ENCODE data around the gene BRD3OS. TPM values are rescaled to one million over a fixed set of nuclear protein-coding genes. Genes with fewer than 3 reads are reported as not detected.

The BRD3OS gene
- total and polyA plus RNA-seq, 2 donors (not counting 3 experiments of a cell fraction or from before 2014, with no cell fraction given) = 11.9 to 15.4 TPM

- Histone ChIP-seq H3K27me3 (ENCODE audit: control insufficient read depth in 2 of 2, insufficient read depth in 2 of 2, low read length in 2 of 2) (no peaks in the 10 kb centered on the region), H3K4me1 (ENCODE audit: control insufficient read depth, extremely low read depth, insufficient read depth, low read length) (no peaks in the 10 kb centered on the region), H3K9me1 (replicated peaks; ENCODE audit: control insufficient read depth, extremely low read depth, insufficient read depth, low read length) (no peaks in the 10 kb centered on the region), H3K9ac (replicated peaks; ENCODE audit: extremely low read depth, insufficient read depth, low read length) (no peak overlapping the region), H3K4me3 (replicated peaks in 1 of 3; ENCODE audit: insufficient read depth in 1 of 3, low read depth in 1 of 3, low read length in 3 of 3) (no peak overlapping the region), H2AFZ (ENCODE audit: low read depth, low read length) (no peak overlapping the region), H3K9me3 (replicated peaks; ENCODE audit: control insufficient read depth, insufficient read depth, low read length) (no peaks in the 10 kb centered on the region), H3K79me2 (ENCODE audit: control insufficient read depth, insufficient read depth, low read length) (no peaks in the 10 kb centered on the region), H3K36me3 (ENCODE audit: control insufficient read depth in 2 of 2, extremely low read depth in 1 of 2, insufficient read depth in 2 of 2, low read length in 2 of 2) (peaks cover 12 to 49% of the 10 kb centered on the region in 2 experiments), H4K20me1 (replicated peaks; ENCODE audit: control insufficient read depth, extremely low read depth, insufficient read depth, low read length) (no peaks in the 10 kb centered on the region), H3K4me2 (ENCODE audit: insufficient read depth, low read length) (no peak overlapping the region), H3K27ac (ENCODE audit: insufficient read depth, low read depth, low read length) (no peak overlapping the region)
- TF ChIP-seq MAX (IDR thresholded peaks at IDR 0.05; ENCODE audit: insufficient read depth, insufficient read length) = no peak
- TF ChIP-seq JUN (IDR thresholded peaks at IDR 0.05; ENCODE audit: borderline replicate concordance, insufficient read depth, insufficient read length, low read depth) = no peak
- no peak for TF ChIP-seq EZH2 (IDR thresholded peaks at IDR 0.05; ENCODE audit: borderline replicate concordance, low read depth, low read length, severe bottlenecking)
- no peak for TF ChIP-seq MYC (IDR thresholded peaks at IDR 0.05; ENCODE audit: low read depth, low read length)
- no peak for TF ChIP-seq POLR2A (IDR thresholded peaks at IDR 0.05; ENCODE audit: low read depth, low read length)
- TF ChIP-seq GATA2 (IDR thresholded peaks at IDR 0.05; ENCODE audit: insufficient read depth, insufficient read length, low read depth, low read length) = no peak
- no peak for TF ChIP-seq FOS (IDR thresholded peaks at IDR 0.05; ENCODE audit: borderline replicate concordance, insufficient read depth, low read length)
- no peak for TF ChIP-seq CTCF (IDR thresholded peaks at IDR 0.05; ENCODE audit: extremely low read depth in 1 of 2, insufficient read depth in 1 of 2, low read depth in 1 of 2, low read length in 2 of 2)
- TF ChIP-seq POLR2AphosphoS5 (IDR thresholded peaks at IDR 0.05; ENCODE audit: insufficient read depth, low read depth, low read length) = no peak
- intact Hi-C loops (cut with micrococcal nuclease) = no loop called here
- DNase-seq (ENCODE audit: low read depth, low spot score) = no peak
- BruUV-seq (replicated peaks) = no TSS peak
- dilution Hi-C loops (cut with MboI; ENCODE audit: extremely low pct_ligation_motif_present, low sequenced_read_pairs) = no loop called here
- POLR2A ChIA-PET = no interaction called here
- CTCF ChIA-PET = no interaction called here
- no peak for FAIRE-seq
Measured at GRCh38 chr9:134035041-134036039, 10.1 kb downstream of the BRD3OS start.
